Posterior cingulate gyrus (tissue), 11 donors: ENCODE data around the gene RGS17.

Experiments
- DNase-seq, 10 donors: peaks; one replicate each; pipeline versions ENCODE4 v3.0.0 to v3.0.0-alpha.2; 2020 to 2021; ENCODE audit warnings: mixed read lengths in 3 of 10
- intact Hi-C: fragments of 100-400 bp; cut with DNase I; formaldehyde crosslinking; loops from one replicate; pipeline ENCODE4 v1.15.1; 2023

The RGS17 gene

DNA sequence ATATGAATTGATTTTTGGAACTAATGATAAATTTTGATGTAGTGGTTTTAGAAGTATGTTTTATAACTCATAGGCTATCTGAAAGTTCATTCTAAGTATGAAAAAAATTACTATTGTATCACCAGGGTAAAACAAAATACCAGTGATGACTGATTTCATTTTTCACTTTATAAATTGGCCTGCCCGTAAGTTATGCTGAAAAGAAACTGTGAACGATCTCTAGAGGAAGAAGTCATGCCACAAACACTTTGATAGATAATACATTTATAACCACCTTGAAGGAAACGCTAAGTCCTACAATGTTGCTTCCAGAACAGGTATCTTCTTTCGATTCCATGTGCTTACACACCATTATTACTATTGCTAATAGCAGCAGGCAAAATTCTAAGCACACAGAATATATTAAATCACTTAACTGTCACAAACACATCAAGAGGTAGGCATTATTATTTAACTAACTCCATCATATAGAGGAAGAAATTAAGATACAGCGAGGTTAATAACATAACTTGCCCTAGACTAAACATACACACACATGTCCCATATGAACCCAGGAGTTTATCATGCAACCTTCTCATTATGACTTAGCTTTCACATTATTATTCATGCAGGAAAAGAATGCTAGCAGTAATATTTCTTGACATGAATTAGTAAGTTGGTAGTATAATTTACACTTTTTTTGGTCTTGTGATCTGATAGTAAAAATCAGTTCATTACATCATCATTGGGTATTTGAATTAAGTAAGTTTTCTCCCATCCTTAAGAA lies 44.7 kb downstream of the RGS17 start:
- no peak for DNase-seq
- intact Hi-C loops = no loop called here

- no peak for DNase-seq
- intact Hi-C loops = no loop called here
Observed at GRCh38 chr6:153085239-153085638, 45.8 kb downstream of the RGS17 start.

DNA sequence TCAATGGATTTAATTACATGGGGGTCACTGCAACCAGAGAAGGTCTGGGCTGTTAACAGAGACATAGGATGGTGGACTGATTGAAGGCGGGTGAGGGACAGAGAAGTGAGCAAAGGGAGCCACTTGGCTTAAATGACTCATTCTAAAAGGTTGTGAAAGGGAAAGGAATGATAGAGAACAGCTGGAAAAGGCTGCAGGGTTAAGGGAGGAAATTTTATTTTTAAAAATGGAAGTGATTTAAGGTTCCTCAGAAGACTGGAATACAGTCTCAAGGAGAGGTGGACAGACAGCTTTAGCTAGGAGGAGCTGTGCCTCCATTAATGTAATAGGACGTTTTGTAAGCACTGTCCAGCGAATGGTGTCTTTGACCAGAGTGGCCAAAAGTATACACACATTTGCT lies 46.7 kb downstream of the RGS17 start:
- no peak for DNase-seq
- intact Hi-C loops = no loop called here

DNA sequence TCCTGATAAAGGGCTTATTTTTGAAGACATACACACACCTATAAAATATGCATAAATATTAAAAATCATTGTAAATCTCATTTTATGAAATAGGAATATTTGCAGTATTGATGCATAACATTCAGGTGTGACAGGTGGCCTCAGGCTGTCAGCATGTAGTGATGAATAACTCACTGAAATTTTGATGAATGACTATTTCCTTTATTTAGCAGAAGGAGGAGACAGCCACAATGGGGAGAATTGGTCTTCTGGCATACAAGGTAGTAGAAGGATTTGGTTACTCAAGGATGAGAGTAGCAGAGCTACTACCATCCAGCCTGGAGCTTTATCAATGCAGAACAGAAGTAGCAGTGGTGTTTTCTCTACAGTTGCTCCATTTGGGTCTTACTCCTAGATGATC lies 47.2 kb downstream of the RGS17 start:
- intact Hi-C loops = no loop called here
- no peak for DNase-seq

DNA sequence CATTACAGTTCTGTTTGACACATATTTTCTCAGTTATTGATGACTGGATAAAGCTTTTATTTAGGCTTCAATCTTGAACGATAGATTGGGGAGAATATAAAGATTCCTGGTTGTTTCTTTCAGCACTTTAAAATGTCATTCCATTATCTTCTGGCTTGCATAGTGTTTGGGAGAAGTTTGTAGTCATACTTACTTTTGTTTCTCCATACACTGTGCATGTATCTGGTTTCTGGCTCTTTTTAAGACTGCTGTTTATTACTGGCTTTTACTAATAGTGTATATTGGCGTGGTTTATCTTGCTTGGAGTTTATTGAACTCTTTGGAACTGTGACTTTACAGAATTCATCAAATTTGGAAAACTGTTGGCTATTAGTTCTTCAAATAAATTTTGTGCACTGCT lies 49.2 kb downstream of the RGS17 start:
- no peak for DNase-seq
- intact Hi-C loops = no loop called here

DNA sequence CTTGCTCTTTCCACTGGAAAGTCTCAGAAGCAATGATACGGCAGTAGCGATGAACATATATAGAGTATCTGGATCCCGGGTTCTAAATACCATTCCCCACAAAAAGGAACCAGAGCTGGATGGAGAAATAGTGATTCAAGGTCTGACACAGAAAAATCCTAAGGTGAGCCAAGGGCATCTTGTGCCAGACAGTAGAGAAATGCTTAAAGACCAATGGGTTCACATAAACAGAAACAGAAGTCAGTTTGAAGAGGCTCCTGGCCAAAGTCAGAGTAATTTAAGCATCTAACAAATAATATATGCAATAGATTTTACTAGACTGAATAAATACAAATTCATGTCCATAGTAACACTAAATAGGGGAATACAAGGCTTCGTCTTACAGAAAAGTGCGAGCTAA lies 54.7 kb downstream of the RGS17 start:
- intact Hi-C loops = no loop called here
- DNase-seq = no peak

DNA sequence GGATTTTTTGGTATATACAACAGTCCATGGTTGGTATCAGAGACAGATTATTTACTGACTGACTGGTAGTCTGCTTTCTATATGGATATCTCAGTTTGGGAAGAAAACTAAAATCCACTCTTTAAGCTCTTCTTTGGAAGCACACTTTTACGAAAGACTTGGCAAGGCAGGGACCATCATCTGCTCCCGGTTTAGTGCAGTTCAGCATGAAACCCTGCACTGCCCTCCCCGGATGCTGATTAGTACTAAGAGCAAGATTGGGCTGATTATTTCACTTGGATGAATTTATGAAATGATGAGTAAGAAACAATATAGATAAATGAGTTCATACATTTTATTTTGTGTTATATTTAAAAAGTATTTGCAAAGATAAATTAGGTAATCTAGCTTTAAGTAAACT lies 56.3 kb downstream of the RGS17 start:
- intact Hi-C loops = no loop called here

DNA sequence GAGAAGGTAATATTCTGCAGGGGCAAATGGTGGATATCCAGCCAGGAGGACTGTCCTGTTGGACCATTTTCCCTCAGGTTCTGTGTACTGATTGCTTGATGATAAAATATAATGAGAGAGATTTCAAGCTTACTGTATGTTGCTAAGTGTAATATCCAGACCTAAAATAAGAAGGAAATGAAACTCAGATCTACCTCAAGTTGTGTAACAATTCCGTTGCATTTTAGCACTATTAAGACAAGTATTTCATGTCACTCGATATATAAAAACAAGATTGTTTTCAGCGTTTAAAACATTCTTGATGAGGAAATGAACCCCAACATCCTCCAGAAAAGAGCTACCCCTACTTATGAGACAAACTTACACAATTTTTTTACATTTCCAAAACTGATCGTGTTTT lies 57.2 kb downstream of the RGS17 start:
- intact Hi-C loops = no loop called here

More for the DNA sequence above, 56.3 kb downstream of the RGS17 start:
- peak in 1 of 10 donors; percentile 12 for DNase-seq

DNA sequence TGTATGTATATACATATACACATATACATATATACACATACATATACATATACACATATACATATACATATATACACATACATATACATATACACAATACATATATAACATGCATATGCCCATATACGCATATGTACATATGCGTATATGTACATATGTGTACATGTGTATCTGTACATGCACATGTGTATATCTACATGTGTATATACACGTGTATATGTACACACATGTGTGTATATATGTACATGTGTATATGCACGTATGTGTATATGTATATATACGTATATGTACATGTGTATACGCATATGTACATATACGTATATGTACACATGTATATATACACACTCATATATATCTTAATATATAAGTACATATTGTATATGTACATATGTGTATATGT lies 60.3 kb downstream of the RGS17 start:
- DNase-seq = no peak
- intact Hi-C loops = no loop called here

More for the DNA sequence above, 57.2 kb downstream of the RGS17 start:
- DNase-seq = no peak

DNA sequence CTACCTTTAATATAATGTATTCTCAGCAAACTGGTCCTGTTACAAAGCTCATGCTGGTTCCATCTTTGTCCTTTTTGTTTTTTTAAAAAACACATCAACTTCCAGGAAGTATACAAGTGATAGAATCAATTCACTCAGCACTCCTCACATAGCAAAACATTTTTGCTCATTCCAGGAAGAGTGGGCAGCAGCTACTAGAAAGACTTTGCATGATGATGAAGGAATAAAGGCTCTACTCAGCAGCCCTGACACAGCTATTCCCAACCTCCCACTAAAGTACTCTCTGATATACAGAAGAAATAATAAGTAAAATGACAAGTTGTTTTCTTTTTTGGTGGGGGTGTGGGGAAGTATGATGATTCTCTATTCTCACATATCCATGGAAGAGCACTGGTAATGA lies 61.2 kb downstream of the RGS17 start:
- DNase-seq = no peak
- intact Hi-C loops = no loop called here

- no peak for DNase-seq
- intact Hi-C loops = no loop called here
Observed at GRCh38 chr6:153065222-153065621, 65.9 kb downstream of the RGS17 start.

GRCh38 chr6:153063936-153064335 lies 67.1 kb downstream of the RGS17 start:
- no peak for DNase-seq
- intact Hi-C loops = no loop called here

DNA sequence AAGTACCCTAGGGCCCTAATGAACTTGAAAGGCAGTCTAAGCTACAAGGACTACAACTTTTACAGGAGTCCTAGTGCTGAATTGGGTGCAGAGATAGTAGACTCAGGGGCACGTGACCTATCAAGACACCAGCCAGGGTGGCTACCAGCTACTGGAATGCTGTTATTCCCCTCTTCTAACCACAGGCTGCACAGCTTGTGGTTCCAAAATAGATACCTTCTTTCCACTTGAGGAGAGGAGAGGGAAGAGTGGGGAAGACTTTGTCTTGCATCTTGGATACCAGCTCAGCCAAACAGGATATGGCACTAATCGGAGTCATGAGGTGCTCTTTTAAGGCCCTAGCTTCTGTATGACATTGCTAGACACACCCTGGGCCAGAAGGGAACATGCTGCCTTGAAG lies 68.6 kb downstream of the RGS17 start:
- no peak for DNase-seq
- intact Hi-C loops = no loop called here

DNA sequence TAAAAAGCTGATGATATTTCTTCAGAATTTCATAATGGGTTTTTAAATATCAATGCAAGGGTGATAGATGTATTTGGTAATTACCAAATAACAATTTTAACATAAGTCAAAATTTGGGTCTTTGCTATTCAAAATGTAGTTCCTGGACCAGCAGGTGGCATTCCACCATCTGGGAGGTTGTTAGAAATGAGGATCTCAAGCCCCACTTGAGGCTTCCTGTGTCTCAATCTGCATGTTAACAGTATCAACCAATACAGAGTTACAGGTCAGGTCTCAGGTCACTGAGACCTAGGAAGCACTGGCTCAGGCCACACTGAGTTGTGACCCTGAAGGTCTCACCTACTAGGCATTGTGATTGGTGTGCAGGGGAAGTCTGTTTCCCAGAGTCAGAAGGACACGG lies 71.3 kb downstream of the RGS17 start:
- intact Hi-C loops = no loop called here
- no peak for DNase-seq

- intact Hi-C loops = no loop called here
- DNase-seq = no peak
Observed at GRCh38 chr6:153059311-153059710, 71.8 kb downstream of the RGS17 start.

GRCh38 chr6:153058909-153059308 lies 72.2 kb downstream of the RGS17 start:
- intact Hi-C loops = no loop called here
- DNase-seq = no peak

- DNase-seq = no peak
- intact Hi-C loops = no loop called here
Observed at GRCh38 chr6:153058291-153058690, 72.8 kb downstream of the RGS17 start.

DNA sequence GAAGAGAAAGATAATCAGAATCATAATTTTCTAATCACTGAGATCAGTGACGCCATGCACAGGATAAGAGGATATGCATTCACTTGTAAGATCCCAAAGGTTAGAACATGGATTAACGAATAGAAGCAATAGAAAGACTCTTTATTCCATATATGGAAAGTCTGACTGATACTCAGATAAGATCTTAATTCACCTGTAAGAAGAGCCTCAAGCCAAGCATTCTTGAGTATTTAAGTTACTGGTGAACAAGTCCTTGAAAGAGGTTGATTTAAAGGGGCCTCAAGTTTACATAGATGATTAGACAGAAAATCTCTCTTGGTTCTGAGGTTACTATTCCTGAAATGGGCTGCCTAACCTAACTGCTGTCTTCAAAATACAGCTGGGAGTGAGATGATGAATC lies 74.8 kb downstream of the RGS17 start:
- intact Hi-C loops = no loop called here
- DNase-seq = no peak

DNA sequence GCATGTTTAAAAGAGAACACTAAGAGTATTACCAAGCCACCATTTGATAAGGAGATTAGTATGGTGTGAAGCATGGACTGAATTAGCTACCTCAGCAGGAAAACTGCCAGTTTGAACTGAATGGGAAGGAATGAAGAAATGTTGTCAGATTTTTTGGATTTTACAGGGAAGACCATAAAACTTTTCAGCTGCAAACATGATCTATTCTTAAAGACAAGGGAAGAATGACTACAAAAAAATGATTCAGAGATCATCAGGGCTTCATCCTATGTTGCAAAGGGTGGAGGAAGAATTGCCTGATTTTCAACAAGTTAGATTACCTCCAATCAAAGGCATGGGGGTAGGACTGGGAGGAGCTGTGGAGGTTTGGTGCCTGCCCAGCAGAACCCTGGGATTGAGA lies 79.3 kb downstream of the RGS17 start:
- intact Hi-C loops = no loop called here

GRCh38 chr6:153048631-153049030 lies 82.5 kb downstream of the RGS17 start:
- no peak for DNase-seq

More for the DNA sequence above, 79.3 kb downstream of the RGS17 start:
- DNase-seq = no peak

GRCh38 chr6:153047386-153047785 lies 83.7 kb downstream of the RGS17 start:
- DNase-seq = no peak
- intact Hi-C loops = no loop called here

More at GRCh38 chr6:153048631-153049030, 82.5 kb downstream of the RGS17 start:
- intact Hi-C loops = no loop called here

GRCh38 chr6:153045271-153045670 lies 85.8 kb downstream of the RGS17 start:
- intact Hi-C loops = no loop called here
- no peak for DNase-seq

DNA sequence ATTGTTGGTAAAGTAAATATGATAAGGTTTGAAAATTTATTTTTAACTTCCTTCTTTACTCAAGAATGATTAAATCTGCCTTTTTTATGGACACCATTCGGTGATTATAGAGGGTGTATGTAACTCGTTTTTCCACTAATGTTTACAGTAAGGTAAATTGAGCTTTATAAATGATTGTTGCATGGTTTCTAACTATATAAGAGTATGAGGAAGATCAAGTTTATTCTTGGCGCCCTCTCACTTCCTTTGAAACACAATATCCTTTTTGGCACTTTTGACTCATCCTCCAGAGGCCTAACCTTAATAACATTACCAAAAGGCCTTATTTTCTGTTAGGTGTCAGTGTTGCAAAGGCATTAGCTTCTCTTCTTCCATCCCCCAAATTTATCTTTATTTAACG lies 86.8 kb downstream of the RGS17 start:
- no peak for DNase-seq
- intact Hi-C loops = no loop called here
